GM20431 (cell line): ENCODE results near the gene NPY.

ENCODE experiments used
- in situ Hi-C: fragments of 300-500 bp; cut with MseI, MboI; formaldehyde crosslinking; loops from one replicate; pipeline ENCODE4 v1.15.0; 2020; ENCODE audit warnings: low sequenced_read_pairs; ENCODE audit not compliant: unreplicated experiment

The NPY gene

GRCh38 chr7:24307326-24307725 lies 23.3 kb downstream of the NPY start:
- in situ Hi-C loops, result no loop called here

GRCh38 chr7:24312588-24312987 lies 28.6 kb downstream of the NPY start:
- in situ Hi-C loops, result no loop called here

- in situ Hi-C loops, result no loop called here
Observed at GRCh38 chr7:24313777-24314176, 29.8 kb downstream of the NPY start.

- in situ Hi-C loops, result no loop called here
Observed at GRCh38 chr7:24316340-24316739, 32.4 kb downstream of the NPY start.

GRCh38 chr7:24318326-24318725 lies 34.3 kb downstream of the NPY start:
- in situ Hi-C loops, result no loop called here

- in situ Hi-C loops, result no loop called here
Observed at GRCh38 chr7:24319209-24319608, 35.2 kb downstream of the NPY start.

GRCh38 chr7:24323961-24324480 lies 40.0 kb downstream of the NPY start:
- in situ Hi-C loops, result no loop called here

- in situ Hi-C loops, result no loop called here
Observed at GRCh38 chr7:24325708-24326107, 41.7 kb downstream of the NPY start.

GRCh38 chr7:24328050-24328449 lies 44.1 kb downstream of the NPY start:
- in situ Hi-C loops, result no loop called here

- in situ Hi-C loops, result no loop called here
Observed at GRCh38 chr7:24328894-24329293, 44.9 kb downstream of the NPY start.

- in situ Hi-C loops, result no loop called here
Observed at GRCh38 chr7:24334012-24334411, 50.0 kb downstream of the NPY start.

GRCh38 chr7:24334627-24335026 lies 50.6 kb downstream of the NPY start:
- in situ Hi-C loops, result no loop called here

GRCh38 chr7:24336461-24336860 lies 52.5 kb downstream of the NPY start:
- in situ Hi-C loops, result no loop called here

GRCh38 chr7:24337180-24337579 lies 53.2 kb downstream of the NPY start:
- in situ Hi-C loops, result no loop called here

- in situ Hi-C loops, result no loop called here
Observed at GRCh38 chr7:24339575-24339974, 55.6 kb downstream of the NPY start.

- in situ Hi-C loops, result no loop called here
Observed at GRCh38 chr7:24340727-24341126, 56.7 kb downstream of the NPY start.
